ENCODE data around the gene KBTBD4. TPM values are rescaled to one million over a fixed set of nuclear protein-coding genes. Genes with fewer than 3 reads are reported as not detected.

KBTBD4 gene
- total and polyA plus RNA-seq, 2 of the 13 experiments (the other 11 are each of a cell fraction or from before 2014, with no cell fraction given), result 8.5 to 12.8 TPM

- in situ Hi-C loops (cut with HindIII; ENCODE audit: extremely low pct_ligation_motif_present, low pct_unique_long_range_greater_than_20kb), result no loop called here
- ATAC-seq, result peak; percentile 27
Measured at GRCh38 chr11:47606731-47607130, 28.0 kb upstream of the KBTBD4 start.

GRCh38 chr11:47605921-47606320 is 27.2 kb upstream of the KBTBD4 start:
- Histone ChIP-seq H3K27me3 (ENCODE audit: control insufficient read depth in 1 of 2, insufficient read depth in 2 of 2, low read length in 2 of 2) (no peaks in the 10 kb centered on the region), H4K20me1 (ENCODE audit: insufficient read depth, low read length) (no peaks in the 10 kb centered on the region), H3K4me3 (replicated peaks in 1 of 3; ENCODE audit: insufficient read depth in 1 of 3, low read depth in 2 of 3, low read length in 3 of 3) (no peak overlapping the region), H3K4me2 (ENCODE audit: low read depth, low read length) (no peak overlapping the region), H3K9ac (ENCODE audit: insufficient read depth, low read depth, low read length) (no peak overlapping the region), H2AFZ (ENCODE audit: low read length) (no peak overlapping the region), H3K79me2 (ENCODE audit: insufficient read depth, low read length) (no peaks in the 10 kb centered on the region), H3K9me3 (ENCODE audit: low read length) (no peaks in the 10 kb centered on the region), H3K36me3 (replicated peaks in 1 of 2; ENCODE audit: control insufficient read depth in 1 of 2, insufficient read depth in 2 of 2, low read length in 2 of 2) (no peaks in the 10 kb centered on the region), H3K27ac (ENCODE audit: extremely low read length, insufficient read depth, low read length) (no peak overlapping the region), H3K4me1 (ENCODE audit: insufficient read depth, low read length) (peaks cover 16% of the 10 kb centered on the region)
- FAIRE-seq (no peak), ATAC-seq (no peak), DNase-seq (ENCODE audit: low spot score) (no peak)
- BruUV-seq (replicated peaks), result no TSS peak
- ChIA-PET POLR2A (no interaction called here), CTCF (ENCODE audit: low intra/inter-chr PET ratio, low total read pairs) (no interaction called here)
- 55% methylated on average over 3 of the region's 3 CpGs for WGBS (ENCODE audit: low lambda C conversion rate)
- intact Hi-C loops (cut with micrococcal nuclease; ENCODE audit: unreplicated experiment) (no loop called here), in situ Hi-C loops (cut with HindIII; ENCODE audit: extremely low pct_ligation_motif_present, low pct_unique_long_range_greater_than_20kb) (no loop called here)
- TF ChIP-seq ZNF883 (CRISPR knock-in tag; IDR thresholded peaks at IDR 0.05; ENCODE audit: not compliant biosample characterization) (no peak), MAZ (IDR thresholded peaks at IDR 0.05; ENCODE audit: borderline replicate concordance, low read depth, low read length) (no peak), MAZ (CRISPR knock-in tag; IDR thresholded peaks at IDR 0.05; ENCODE audit: low read depth) (no peak), ZNF770 (CRISPR knock-in tag; IDR thresholded peaks at IDR 0.05) (no peak), IRX3 (CRISPR knock-in tag; IDR thresholded peaks at IDR 0.05; ENCODE audit: borderline replicate concordance, low read depth) (no peak), ZNF543 (CRISPR knock-in tag; IDR thresholded peaks at IDR 0.05) (no peak), BCL3 (CRISPR knock-in tag; IDR thresholded peaks at IDR 0.05) (no peak), ARID2 (CRISPR knock-in tag; IDR thresholded peaks at IDR 0.05; ENCODE audit: borderline replicate concordance) (no peak), ZNF816 (CRISPR knock-in tag; IDR thresholded peaks at IDR 0.05; ENCODE audit: borderline replicate concordance) (no peak), SMAD3 (CRISPR knock-in tag; IDR thresholded peaks at IDR 0.05) (no peak), ZNF562 (CRISPR knock-in tag; IDR thresholded peaks at IDR 0.05; ENCODE audit: borderline replicate concordance) (no peak), RFXANK (CRISPR knock-in tag; IDR thresholded peaks at IDR 0.05) (no peak)

More at GRCh38 chr11:47606731-47607130, 28.0 kb upstream of the KBTBD4 start:
- Histone ChIP-seq H3K27ac (ENCODE audit: extremely low read length, insufficient read depth, low read length) (no peak overlapping the region), H3K4me1 (ENCODE audit: insufficient read depth, low read length) (peaks cover 16% of the 10 kb centered on the region), H2AFZ (ENCODE audit: low read length) (no peak overlapping the region), H3K4me2 (ENCODE audit: low read depth, low read length) (no peak overlapping the region), H3K36me3 (replicated peaks in 1 of 2; ENCODE audit: control insufficient read depth in 1 of 2, insufficient read depth in 2 of 2, low read length in 2 of 2) (no peaks in the 10 kb centered on the region), H3K9me3 (ENCODE audit: low read length) (no peaks in the 10 kb centered on the region), H3K27me3 (ENCODE audit: control insufficient read depth in 1 of 2, insufficient read depth in 2 of 2, low read length in 2 of 2) (no peaks in the 10 kb centered on the region), H3K4me3 (replicated peaks in 1 of 3; ENCODE audit: insufficient read depth in 1 of 3, low read depth in 2 of 3, low read length in 3 of 3) (no peak overlapping the region), H3K9ac (ENCODE audit: insufficient read depth, low read depth, low read length) (no peak overlapping the region), H4K20me1 (ENCODE audit: insufficient read depth, low read length) (no peaks in the 10 kb centered on the region), H3K79me2 (ENCODE audit: insufficient read depth, low read length) (no peaks in the 10 kb centered on the region)
- FAIRE-seq, result no peak
- TF ChIP-seq TBL1XR1 (IDR thresholded peaks at IDR 0.05; ENCODE audit: borderline replicate concordance, low read length, partially characterized antibody) (no peak), ZNF562 (CRISPR knock-in tag; IDR thresholded peaks at IDR 0.05; ENCODE audit: borderline replicate concordance) (no peak)
- TF ChIP-seq, protein P1, sequence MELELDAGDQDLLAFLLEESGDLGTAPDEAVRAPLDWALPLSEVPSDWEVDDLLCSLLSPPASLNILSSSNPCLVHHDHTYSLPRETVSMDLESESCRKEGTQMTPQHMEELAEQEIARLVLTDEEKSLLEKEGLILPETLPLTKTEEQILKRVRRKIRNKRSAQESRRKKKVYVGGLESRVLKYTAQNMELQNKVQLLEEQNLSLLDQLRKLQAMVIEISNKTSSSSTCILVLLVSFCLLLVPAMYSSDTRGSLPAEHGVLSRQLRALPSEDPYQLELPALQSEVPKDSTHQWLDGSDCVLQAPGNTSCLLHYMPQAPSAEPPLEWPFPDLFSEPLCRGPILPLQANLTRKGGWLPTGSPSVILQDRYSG (CRISPR knock-in tag; IDR thresholded peaks at IDR 0.05), result no peak
- ChIA-PET CTCF (ENCODE audit: low intra/inter-chr PET ratio, low total read pairs) (no interaction called here), POLR2A (no interaction called here)
- intact Hi-C loops (cut with micrococcal nuclease; ENCODE audit: unreplicated experiment), result no loop called here
- no TSS peak for BruUV-seq (replicated peaks)
- DNase-seq (ENCODE audit: low spot score), result no peak
- 72% methylated on average over 5 of the region's 5 CpGs for WGBS (ENCODE audit: low lambda C conversion rate)
